SKM-1 (cell line): Measurements from ENCODE around the gene ZKSCAN8.

Source experiments
- DNase-seq: peaks from one replicate; lab custom pipeline; 2025; ENCODE audit not compliant: unreplicated experiment; lab: John Stamatoyannopoulos, UW

The ZKSCAN8 gene

DNA sequence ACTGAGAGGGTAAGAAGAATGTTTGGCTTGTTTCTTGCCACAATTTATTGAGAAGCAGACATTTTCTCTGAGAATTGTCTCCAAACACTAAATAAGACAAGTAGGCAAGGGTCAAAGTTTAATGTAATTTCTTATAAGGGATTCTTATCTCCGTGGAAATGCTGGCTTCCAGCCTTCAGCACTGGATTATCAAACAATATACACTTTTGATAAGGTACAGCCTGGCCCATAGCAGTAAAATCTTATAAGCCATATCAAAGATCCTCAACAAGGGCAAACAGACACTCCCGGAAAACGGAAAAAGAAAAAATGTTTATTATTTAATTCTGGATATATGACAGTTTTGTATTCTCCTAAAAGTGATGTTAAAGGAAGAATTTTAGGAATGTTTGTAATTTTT, 64.8 kb downstream of the ZKSCAN8 start:
- DNase-seq = no peak

DNA sequence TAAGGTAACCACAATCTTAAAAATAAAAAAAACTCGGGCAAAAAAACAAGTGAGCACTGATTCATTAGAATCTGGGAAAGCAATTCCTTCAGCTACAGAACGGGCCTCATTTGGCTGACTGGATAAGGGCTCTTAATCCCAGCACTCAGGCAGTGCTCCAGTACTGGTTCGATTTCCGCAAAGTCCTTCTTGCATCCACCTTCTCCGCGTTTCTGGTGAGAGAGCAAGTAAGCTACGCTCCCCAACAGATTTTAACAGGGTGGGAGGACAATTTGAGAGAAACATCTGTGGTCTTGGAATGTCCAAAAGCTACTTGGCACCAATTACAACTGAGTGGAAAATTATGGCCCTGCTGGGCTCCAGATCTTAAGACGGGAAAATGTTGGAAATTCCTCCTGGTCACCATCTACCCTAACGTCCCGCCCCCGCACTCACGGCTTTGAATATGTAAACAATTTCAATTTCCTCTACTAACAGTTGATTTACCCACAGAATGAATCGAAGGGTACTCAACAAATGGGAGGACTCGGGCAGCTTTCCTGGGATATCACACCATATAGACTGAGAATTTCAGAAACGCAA, 65.3 kb downstream of the ZKSCAN8 start:
- DNase-seq = no peak

DNA sequence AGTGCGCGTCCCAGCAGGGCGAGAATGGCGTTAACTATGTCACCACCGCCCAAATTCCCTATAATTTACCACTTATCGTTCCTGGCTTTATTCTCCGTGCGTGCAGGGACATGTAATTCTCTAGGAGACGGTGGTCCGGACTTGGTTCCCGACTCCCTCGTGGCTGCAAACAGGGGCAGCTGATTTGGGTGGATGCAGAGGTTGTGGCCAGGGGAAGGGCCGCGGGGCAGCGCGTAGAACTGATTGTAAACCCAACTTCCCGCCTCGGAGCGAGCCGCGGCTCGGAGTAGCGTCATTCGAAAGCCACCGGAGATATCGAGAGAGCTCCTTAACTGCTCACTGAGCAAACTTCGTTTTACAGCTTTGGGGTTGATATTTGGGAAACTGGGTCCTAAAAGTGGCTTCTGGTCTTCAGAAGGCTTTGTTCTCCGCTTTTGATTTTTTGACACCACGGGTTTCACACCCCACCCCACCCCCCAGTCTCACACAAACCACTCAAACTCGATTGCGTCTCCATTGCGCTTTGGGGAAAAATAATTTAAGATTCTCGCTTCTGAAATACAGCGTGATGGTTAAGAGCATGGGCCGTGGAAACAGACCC, 65.9 kb downstream of the ZKSCAN8 start:
- no peak for DNase-seq

DNA sequence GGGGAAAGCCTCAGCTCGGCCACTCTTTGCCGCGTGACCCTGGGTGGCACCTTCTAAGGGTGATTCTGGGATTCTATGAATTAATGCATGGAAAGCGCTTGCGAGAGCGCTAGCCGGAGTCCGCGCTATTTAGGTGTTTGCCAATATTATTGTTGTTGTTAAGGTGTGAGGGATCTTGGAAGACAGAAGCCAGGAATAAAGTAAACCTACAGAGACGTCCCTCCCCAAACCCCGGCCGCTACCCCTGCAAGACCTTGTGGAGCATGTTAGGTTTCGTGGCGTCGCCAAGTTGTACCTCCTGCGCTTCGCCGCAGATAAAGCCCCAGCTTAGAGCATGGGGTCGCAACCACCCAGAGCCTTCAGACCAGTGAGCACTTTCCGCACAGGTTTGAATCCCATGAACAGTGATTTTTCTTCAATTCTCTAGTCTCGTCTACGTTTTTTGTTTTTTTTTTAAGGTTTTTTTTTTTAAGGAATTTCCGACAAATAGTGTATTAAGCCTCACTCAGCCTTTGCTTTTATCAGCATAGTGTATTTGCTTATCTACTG, 66.5 kb downstream of the ZKSCAN8 start:
- DNase-seq = no peak
